Astrocyte of the spinal cord (primary cell): ENCODE data around the gene SEC23B.
"Not testable (repeated sequence)": the region's sequence is repeated elsewhere in the genome, so short reads cannot be mapped to it uniquely, and the experiment has no call there.

Experiments
- DNase-seq: peaks from one replicate; pipeline ENCODE4 v3.0.0; 2011; ENCODE audit warnings: low read depth, low spot score
- H3K4me3 ChIP-seq: 2 replicates; pipeline ENCODE4 v1.5.1; 2011; ENCODE audit warnings: low read depth, mild to moderate bottlenecking, low read length, moderate library complexity
- CTCF ChIP-seq: IDR thresholded peaks from 2 replicates; pipeline ENCODE4 v1.5.1; 2012; ENCODE audit warnings: low read depth, mild to moderate bottlenecking, low read length, inconsistent platforms
- in situ Hi-C: cut with HindIII; loops from 2 replicates; pipeline ENCODE4 v1.10.0; 2017; ENCODE audit warnings: low sequenced_read_pairs

SEC23B gene

GRCh38 chr20:18481596-18481995 lies 26.1 kb upstream of the SEC23B start:
- in situ Hi-C loops = no loop called here
- no peak overlapping the region for H3K4me3 ChIP-seq
- no peak for DNase-seq
- no peak for TF ChIP-seq CTCF

GRCh38 chr20:18488301-18488700 lies 19.4 kb upstream of the SEC23B start:
- in situ Hi-C loops = no loop called here
- no peak for TF ChIP-seq CTCF
- no peak for DNase-seq
- H3K4me3 ChIP-seq = no peak overlapping the region

- in situ Hi-C loops = no loop called here
- peak overlapping the region; percentile 93 for H3K4me3 ChIP-seq
- TF ChIP-seq CTCF = no peak
- DNase-seq = no peak
These were observed 11.7 kb upstream of the SEC23B start for GRCh38 chr20:18496042-18496441.

- in situ Hi-C loops = no loop called here
- peak; percentile 84 for DNase-seq
These were observed 10.8 kb upstream of the SEC23B start, which contains the start of gene RBBP9 for GRCh38 chr20:18496740-18497592. TSS of gene RBBP9 (minus strand) at chr20:18497225. CDS start at chr20:18497167, 58 bp downstream.

GRCh38 chr20:18497603-18498002 lies 10.1 kb upstream of the SEC23B start:
- H3K4me3 ChIP-seq = no peak overlapping the region
- no peak for DNase-seq
- in situ Hi-C loops = no loop called here
- TF ChIP-seq CTCF = no peak

More at GRCh38 chr20:18496740-18497592, 10.8 kb upstream of the SEC23B start, which contains the start of gene RBBP9:
- no peak for TF ChIP-seq CTCF
- peak within 1 kb of the TSS; percentile 93 for H3K4me3 ChIP-seq

GRCh38 chr20:18501672-18502071 lies 6.1 kb upstream of the SEC23B start:
- DNase-seq, H3K4me3 ChIP-seq, in situ Hi-C loops: not testable (repeated sequence)

- no peak for DNase-seq
- in situ Hi-C loops = no loop called here
- TF ChIP-seq CTCF = no peak
- no peak overlapping the region for H3K4me3 ChIP-seq
These were observed 3.2 kb upstream of the SEC23B start for GRCh38 chr20:18504479-18505060.
